Measurements from ENCODE around the gene CDYL2. TPM values are rescaled to one million over a fixed set of nuclear protein-coding genes. Genes with fewer than 3 reads are reported as not detected.
"Not testable (repeated sequence)": the region's sequence is repeated elsewhere in the genome, so short reads cannot be mapped to it uniquely, and the experiment has no call there.

CDYL2 gene
- total RNA-seq, 2 experiments from 2014 or later, result 54.6 to 60.2 TPM

- ChIA-PET CTCF (no interaction called here), POLR2A (interaction anchor here (0.9 kb wide), 1 partner anchor 12 kb away, joined by 3 read pairs; no protein-coding TSS in a partner anchor)
- H3K27ac Mint-ChIP-seq, result no peak overlapping the region
- H3K27me3 Mint-ChIP-seq, result no peaks in the 10 kb centered on the region
- H3K9me3 Mint-ChIP-seq, result peaks cover 13% of the 10 kb centered on the region
- H3K4me1 Mint-ChIP-seq, result peaks cover 13% of the 10 kb centered on the region
- H3K36me3 Mint-ChIP-seq (ENCODE audit: low read depth), result peaks cover 29% of the 10 kb centered on the region
- no peak overlapping the region for H3K4me3 Mint-ChIP-seq
- no peak for DNase-seq
These were observed 71.0 kb downstream of the CDYL2 start for GRCh38 chr16:80733407-80733806.

- H3K27me3 Mint-ChIP-seq, result no peaks in the 10 kb centered on the region
- H3K9me3 Mint-ChIP-seq, result peaks cover 16% of the 10 kb centered on the region
- CTCF ChIA-PET, result no interaction called here
- H3K36me3 Mint-ChIP-seq (ENCODE audit: low read depth), result peaks cover 24% of the 10 kb centered on the region
- POLR2A ChIA-PET, result no interaction called here
- peaks cover 23% of the 10 kb centered on the region for H3K4me1 Mint-ChIP-seq
- DNase-seq, result no peak
- H3K27ac Mint-ChIP-seq, result no peak overlapping the region
- no peak overlapping the region for H3K4me3 Mint-ChIP-seq
These were observed 72.5 kb downstream of the CDYL2 start for GRCh38 chr16:80731915-80732314.

GRCh38 chr16:80727066-80727763, 77.2 kb downstream of the CDYL2 start:
- H3K27me3 Mint-ChIP-seq, POLR2A ChIA-PET, H3K4me3 Mint-ChIP-seq, CTCF ChIA-PET: not testable (repeated sequence)
- H3K27ac Mint-ChIP-seq, result peak overlapping the region; percentile 35
- peaks cover 38% of the 10 kb centered on the region for H3K9me3 Mint-ChIP-seq
- peaks cover 22% of the 10 kb centered on the region for H3K4me1 Mint-ChIP-seq
- DNase-seq, result peak; percentile 35
- H3K36me3 Mint-ChIP-seq (ENCODE audit: low read depth), result peaks cover 41% of the 10 kb centered on the region

GRCh38 chr16:80725566-80726162, 78.7 kb downstream of the CDYL2 start:
- Mint-ChIP-seq H3K27ac (no peak overlapping the region), H3K4me3 (no peak overlapping the region), H3K27me3 (no peaks in the 10 kb centered on the region), H3K9me3 (peaks cover 31% of the 10 kb centered on the region), H3K4me1 (peaks cover 22% of the 10 kb centered on the region), H3K36me3 (ENCODE audit: low read depth) (peaks cover 34% of the 10 kb centered on the region)
- DNase-seq, result no peak
- POLR2A ChIA-PET, result no interaction called here
- CTCF ChIA-PET, result no interaction called here

- peaks cover 32% of the 10 kb centered on the region for H3K36me3 Mint-ChIP-seq (ENCODE audit: low read depth)
- H3K4me1 Mint-ChIP-seq, result peaks cover 35% of the 10 kb centered on the region
- no peaks in the 10 kb centered on the region for H3K27me3 Mint-ChIP-seq
- peaks cover 30% of the 10 kb centered on the region for H3K9me3 Mint-ChIP-seq
- H3K4me3 Mint-ChIP-seq, result no peak overlapping the region
- POLR2A ChIA-PET, result interaction anchor here (0.7 kb wide), 1 partner anchor 11 kb away, joined by 3 read pairs; no protein-coding TSS in a partner anchor
- no peak overlapping the region for H3K27ac Mint-ChIP-seq
- no peak for DNase-seq
- CTCF ChIA-PET, result no interaction called here
These were observed 80.4 kb downstream of the CDYL2 start for GRCh38 chr16:80723981-80724380.

- H3K4me3 Mint-ChIP-seq, result no peak overlapping the region
- no peak for DNase-seq
- peaks cover 32% of the 10 kb centered on the region for H3K36me3 Mint-ChIP-seq (ENCODE audit: low read depth)
- peaks cover 28% of the 10 kb centered on the region for H3K9me3 Mint-ChIP-seq
- ChIA-PET CTCF (no interaction called here), POLR2A (interaction anchor here (0.7 kb wide), 1 partner anchor 10 kb away, joined by 3 read pairs; no protein-coding TSS in a partner anchor)
- peaks cover 37% of the 10 kb centered on the region for H3K4me1 Mint-ChIP-seq
- H3K27ac Mint-ChIP-seq, result no peak overlapping the region
- H3K27me3 Mint-ChIP-seq, result no peaks in the 10 kb centered on the region
These were observed 81.3 kb downstream of the CDYL2 start for GRCh38 chr16:80723091-80723490.

- peaks cover 25% of the 10 kb centered on the region for H3K36me3 Mint-ChIP-seq (ENCODE audit: low read depth)
- DNase-seq, result no peak
- H3K4me1 Mint-ChIP-seq, result peaks cover 22% of the 10 kb centered on the region
- H3K9me3 Mint-ChIP-seq, result peaks cover 20% of the 10 kb centered on the region
- H3K4me3 Mint-ChIP-seq, result no peak overlapping the region
- H3K27me3 Mint-ChIP-seq, result no peaks in the 10 kb centered on the region
- H3K27ac Mint-ChIP-seq, result peak overlapping the region; percentile 14
- POLR2A ChIA-PET, result interaction anchor here (0.6 to 0.8 kb wide), 2 partner anchors 13 to 14 kb away, joined by 3 to 4 read pairs; no protein-coding TSS in a partner anchor
- CTCF ChIA-PET, result interaction anchor here (1.0 kb wide), 1 partner anchor 194 kb away, joined by 3 read pairs; no protein-coding TSS in a partner anchor
These were observed 83.5 kb downstream of the CDYL2 start for GRCh38 chr16:80720804-80721371.

GRCh38 chr16:80719573-80719972, 84.8 kb downstream of the CDYL2 start:
- Mint-ChIP-seq H3K9me3 (peaks cover 11% of the 10 kb centered on the region), H3K36me3 (ENCODE audit: low read depth) (peaks cover 12% of the 10 kb centered on the region), H3K27ac (no peak overlapping the region), H3K4me3 (no peak overlapping the region), H3K4me1 (peaks cover 18% of the 10 kb centered on the region), H3K27me3 (no peaks in the 10 kb centered on the region)
- ChIA-PET POLR2A (no interaction called here), CTCF (no interaction called here)
- peak; percentile 43 for DNase-seq

- Mint-ChIP-seq H3K27me3 (no peaks in the 10 kb centered on the region), H3K4me3 (no peak overlapping the region), H3K4me1 (peaks cover 15% of the 10 kb centered on the region), H3K27ac (no peak overlapping the region), H3K36me3 (ENCODE audit: low read depth) (peaks cover 9% of the 10 kb centered on the region), H3K9me3 (peaks cover 7% of the 10 kb centered on the region)
- no peak for DNase-seq
- POLR2A ChIA-PET, result no interaction called here
- CTCF ChIA-PET, result no interaction called here
These were observed 85.7 kb downstream of the CDYL2 start for GRCh38 chr16:80718480-80719220.

- peaks cover 9% of the 10 kb centered on the region for H3K36me3 Mint-ChIP-seq (ENCODE audit: low read depth)
- POLR2A ChIA-PET, result no interaction called here
- H3K27me3 Mint-ChIP-seq, result no peaks in the 10 kb centered on the region
These were observed 86.8 kb downstream of the CDYL2 start for GRCh38 chr16:80717611-80718010.

GRCh38 chr16:80716564-80717139, 87.7 kb downstream of the CDYL2 start:
- peaks cover 15% of the 10 kb centered on the region for H3K4me1 Mint-ChIP-seq
- POLR2A ChIA-PET, result no interaction called here
- no peak overlapping the region for H3K4me3 Mint-ChIP-seq
- no peaks in the 10 kb centered on the region for H3K9me3 Mint-ChIP-seq
- CTCF ChIA-PET, result no interaction called here
- peaks cover 3% of the 10 kb centered on the region for H3K36me3 Mint-ChIP-seq (ENCODE audit: low read depth)
- no peaks in the 10 kb centered on the region for H3K27me3 Mint-ChIP-seq
- no peak for DNase-seq
- no peak overlapping the region for H3K27ac Mint-ChIP-seq

More at GRCh38 chr16:80717611-80718010, 86.8 kb downstream of the CDYL2 start:
- H3K27ac Mint-ChIP-seq, result no peak overlapping the region
- peaks cover 15% of the 10 kb centered on the region for H3K4me1 Mint-ChIP-seq
- peaks cover 3% of the 10 kb centered on the region for H3K9me3 Mint-ChIP-seq
- no peak overlapping the region for H3K4me3 Mint-ChIP-seq
- CTCF ChIA-PET, result no interaction called here
- DNase-seq, result no peak

- H3K27ac Mint-ChIP-seq, result no peak overlapping the region
- peaks cover 11% of the 10 kb centered on the region for H3K36me3 Mint-ChIP-seq (ENCODE audit: low read depth)
- ChIA-PET POLR2A (no interaction called here), CTCF (no interaction called here)
- H3K9me3 Mint-ChIP-seq, result no peaks in the 10 kb centered on the region
- DNase-seq, result no peak
- H3K4me3 Mint-ChIP-seq, result no peak overlapping the region
- H3K4me1 Mint-ChIP-seq, result no peaks in the 10 kb centered on the region
- no peaks in the 10 kb centered on the region for H3K27me3 Mint-ChIP-seq
These were observed 93.0 kb downstream of the CDYL2 start for GRCh38 chr16:80711406-80711805.

- peaks cover 11% of the 10 kb centered on the region for H3K36me3 Mint-ChIP-seq (ENCODE audit: low read depth)
- no peaks in the 10 kb centered on the region for H3K9me3 Mint-ChIP-seq
- CTCF ChIA-PET, result no interaction called here
- POLR2A ChIA-PET, result no interaction called here
- H3K27me3 Mint-ChIP-seq, result no peaks in the 10 kb centered on the region
- no peak for DNase-seq
- no peak overlapping the region for H3K27ac Mint-ChIP-seq
- no peak overlapping the region for H3K4me3 Mint-ChIP-seq
- no peaks in the 10 kb centered on the region for H3K4me1 Mint-ChIP-seq
These were observed 93.5 kb downstream of the CDYL2 start for GRCh38 chr16:80710918-80711317.

Data from activated CD4-positive, alpha-beta memory T cell treated with anti-CD3 and anti-CD28 coated beads, Interleukin-2, amount 10 ng/mL, durations not matched to agents 7 days and 5 days (primary cell).